ENCODE data around the gene DGKB.
"Not testable (repeated sequence)": the region's sequence is repeated elsewhere in the genome, so short reads cannot be mapped to it uniquely, and the experiment has no call there.

Gene DGKB

DNA sequence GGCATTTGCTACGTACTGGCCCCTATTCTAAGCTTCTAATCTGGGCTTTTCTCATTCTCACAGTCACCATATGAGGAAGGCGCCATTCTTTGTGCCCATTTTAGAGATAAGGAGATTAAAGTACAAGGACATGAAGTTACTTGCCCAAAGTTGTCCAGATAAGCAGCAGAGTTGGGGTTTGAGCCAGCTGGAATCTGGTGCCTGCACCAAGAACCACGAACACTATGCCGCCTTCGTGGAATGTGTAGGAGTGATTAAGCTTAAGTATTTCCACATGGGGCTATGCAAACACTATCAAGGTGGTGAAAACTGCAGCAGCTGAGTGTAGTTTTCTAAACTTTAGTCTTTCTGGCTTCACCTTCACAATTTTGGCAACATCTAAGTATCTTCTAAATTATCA is 570.4 kb downstream of the DGKB start:
- in situ Hi-C loops (cut with MboI; ENCODE audit: low sequenced_read_pairs), result no loop called here

DNA sequence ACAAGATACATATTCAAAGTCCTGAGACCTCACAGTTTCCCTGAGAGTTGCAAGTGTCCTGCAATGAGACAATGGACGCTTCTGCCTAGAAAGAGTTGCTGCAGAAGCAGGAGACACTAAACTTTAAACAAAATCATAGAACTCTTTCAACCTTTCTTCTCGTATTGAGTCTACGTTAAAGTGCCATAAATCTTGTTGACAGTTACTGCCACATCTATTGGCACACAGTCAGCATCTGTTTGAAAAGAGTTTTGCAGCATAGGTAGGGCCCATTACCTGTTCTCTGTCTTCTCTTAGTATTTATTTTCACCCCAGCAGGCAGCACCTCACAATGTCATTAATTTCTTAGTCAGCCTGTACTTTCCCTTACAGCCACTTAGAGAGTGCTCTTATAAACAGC is 577.8 kb downstream of the DGKB start:
- in situ Hi-C loops (cut with MboI; ENCODE audit: low sequenced_read_pairs), result no loop called here

DNA sequence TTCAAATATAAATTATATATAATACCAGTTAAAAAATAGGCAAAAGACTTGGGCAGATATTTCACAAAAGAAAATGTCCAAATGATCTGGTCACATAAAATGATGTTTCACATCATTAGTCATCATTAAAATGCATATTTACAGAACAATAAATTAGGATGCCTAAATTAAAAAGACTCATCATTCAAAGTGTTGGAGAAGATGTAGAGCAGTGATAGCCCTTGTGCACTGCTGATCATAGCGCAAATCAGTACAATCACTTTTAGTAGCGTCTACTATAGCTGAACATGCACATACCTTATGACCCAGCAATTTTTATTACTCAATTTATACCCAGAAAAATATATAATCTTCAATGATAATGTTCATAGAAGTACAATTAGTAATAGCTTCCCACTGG is 579.8 kb downstream of the DGKB start:
- in situ Hi-C loops (cut with MboI; ENCODE audit: low sequenced_read_pairs), result no loop called here

DNA sequence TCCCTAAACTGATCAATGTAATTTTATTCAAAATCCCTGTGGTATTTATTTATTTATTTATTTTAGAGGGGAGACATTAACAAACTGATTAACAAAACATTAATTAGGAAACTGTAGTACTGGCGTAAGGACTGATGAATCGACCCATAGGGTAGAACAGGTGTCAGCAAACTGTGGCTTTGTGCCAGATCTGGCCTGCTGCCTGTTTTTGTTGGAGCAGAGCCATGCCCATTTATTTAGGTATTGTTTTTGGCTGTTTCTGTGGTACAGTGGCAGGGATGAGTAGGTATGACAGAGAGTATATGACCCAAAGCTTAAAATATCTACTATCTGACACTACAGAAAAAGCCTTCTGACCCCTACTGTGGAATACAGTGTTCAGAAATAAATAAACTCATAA is 580.6 kb downstream of the DGKB start:
- in situ Hi-C loops (cut with MboI; ENCODE audit: low sequenced_read_pairs), result no loop called here

DNA sequence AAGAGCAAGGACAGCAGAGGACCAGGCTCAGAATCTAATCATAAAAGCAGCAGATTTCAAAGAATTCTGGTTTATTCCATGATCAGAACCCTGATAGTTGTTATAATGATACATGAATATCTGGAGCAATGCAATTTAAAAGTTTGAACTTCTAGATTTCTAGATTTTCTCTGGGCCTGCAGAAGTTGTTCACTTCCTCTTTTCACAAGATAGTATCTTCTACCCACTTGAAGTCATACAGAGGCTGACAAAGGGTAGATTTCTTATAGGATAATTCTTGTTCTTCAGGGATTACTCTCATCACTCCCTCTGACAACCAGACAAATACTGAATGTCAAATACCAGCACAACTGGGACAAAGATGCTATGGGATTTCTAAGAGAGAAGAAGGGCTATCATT is 593.1 kb downstream of the DGKB start:
- in situ Hi-C loops (cut with MboI; ENCODE audit: low sequenced_read_pairs), result no loop called here

DNA sequence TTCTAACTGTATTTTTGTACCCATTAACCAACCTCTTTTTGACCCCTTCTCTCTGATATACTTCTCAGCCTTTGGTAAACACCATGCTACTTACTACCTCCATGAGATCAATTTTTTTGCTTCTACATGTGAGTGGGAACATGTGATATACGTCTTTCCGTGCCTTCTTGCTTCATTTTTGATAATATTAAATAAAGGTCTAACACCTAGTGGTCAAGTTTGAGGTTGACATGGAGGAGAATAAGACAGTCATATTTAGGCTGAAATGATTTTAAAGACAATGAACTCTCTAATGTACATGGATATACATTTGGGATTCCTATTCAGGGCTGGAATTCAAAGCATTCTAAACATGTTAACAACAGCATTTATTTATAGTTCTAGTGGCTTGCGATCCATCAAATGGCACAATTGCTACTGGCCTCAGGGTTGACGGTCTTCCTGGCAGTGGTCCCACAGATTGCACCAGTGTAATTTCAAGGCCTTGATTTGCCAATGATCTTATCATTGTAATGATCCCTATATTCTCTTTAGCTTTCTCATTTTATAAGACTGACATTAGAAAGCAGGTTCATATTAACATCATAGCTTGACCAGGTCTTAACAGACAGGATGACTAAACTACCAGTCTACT is 597.2 kb downstream of the DGKB start:
- in situ Hi-C loops (cut with MboI; ENCODE audit: low sequenced_read_pairs), result no loop called here

DNA sequence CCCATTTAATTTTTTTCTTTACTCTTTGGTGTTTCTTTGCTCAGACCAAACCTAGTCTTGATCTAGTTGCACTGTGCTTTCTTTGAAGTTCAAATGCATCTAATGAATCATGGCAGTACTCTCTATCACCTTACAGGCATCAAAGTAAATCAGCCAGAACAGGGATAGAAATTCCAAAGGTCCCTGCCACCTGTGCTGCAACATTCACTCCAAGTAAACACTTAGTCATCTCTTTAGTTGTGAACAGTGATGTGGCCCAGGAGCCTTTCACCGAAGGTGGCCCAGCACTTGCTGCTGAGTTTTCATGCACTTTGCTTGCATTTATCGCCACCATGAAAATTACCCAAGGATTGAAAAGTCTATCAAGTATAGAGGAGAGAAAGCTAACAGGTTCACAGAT is 599.0 kb downstream of the DGKB start:
- in situ Hi-C loops (cut with MboI; ENCODE audit: low sequenced_read_pairs), result no loop called here

DNA sequence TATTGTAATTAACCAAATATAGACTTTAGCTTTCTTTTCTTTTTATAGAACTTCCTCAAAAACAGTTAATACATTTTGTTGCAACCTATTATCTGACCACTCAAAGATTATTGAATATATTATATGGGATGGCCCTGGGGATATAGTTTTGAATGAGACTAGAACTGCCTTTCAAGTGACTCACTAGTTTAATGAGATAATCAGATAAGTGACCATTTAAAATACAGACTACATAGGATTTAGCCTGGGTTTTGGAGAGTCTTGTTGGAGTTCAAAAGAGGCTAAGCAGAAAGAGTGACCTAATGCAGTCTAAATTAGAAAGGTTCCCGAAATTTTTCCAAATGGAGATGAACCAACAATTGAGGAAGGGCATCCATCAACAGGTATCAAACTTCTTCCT is 607.9 kb downstream of the DGKB start:
- in situ Hi-C loops (cut with MboI; ENCODE audit: low sequenced_read_pairs), result no loop called here

DNA sequence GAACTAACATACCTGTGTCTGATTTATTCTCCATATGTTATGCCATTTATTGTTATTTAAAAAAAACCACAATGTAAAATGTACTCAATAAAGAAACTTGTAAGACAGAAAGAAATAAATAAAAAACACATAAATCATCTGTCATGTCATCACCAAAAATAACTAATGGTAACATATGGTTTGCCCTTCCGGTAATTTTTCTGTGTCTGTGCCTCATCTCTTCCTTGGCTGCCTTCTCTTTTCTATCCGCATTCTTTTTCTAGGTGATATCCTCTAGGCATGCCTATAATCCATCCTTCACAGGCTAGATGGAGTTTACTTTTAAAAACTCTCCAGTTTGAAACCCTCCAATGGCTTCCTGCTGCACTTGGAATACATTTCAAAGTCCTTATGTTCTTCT is 609.1 kb downstream of the DGKB start:
- in situ Hi-C loops (cut with MboI; ENCODE audit: low sequenced_read_pairs), result no loop called here

DNA sequence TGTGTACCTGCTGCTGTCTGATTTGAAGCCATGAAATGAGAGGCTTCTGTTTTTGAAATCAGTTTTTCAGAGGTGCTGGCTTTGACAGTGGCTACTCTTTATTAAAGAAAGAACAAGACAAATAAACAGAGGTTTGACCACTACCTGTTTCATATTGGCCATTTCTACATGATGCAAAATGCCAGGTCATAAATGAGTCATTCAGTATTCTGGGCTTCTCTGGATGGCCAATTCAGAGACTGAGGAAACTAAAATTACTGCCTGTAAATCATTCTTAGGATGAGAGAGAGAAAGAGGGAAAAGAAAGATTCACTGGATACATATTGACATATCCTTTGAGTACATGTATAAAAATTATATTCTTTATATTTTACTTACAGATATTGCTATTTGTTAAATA is 609.8 kb downstream of the DGKB start:
- in situ Hi-C loops (cut with MboI; ENCODE audit: low sequenced_read_pairs), result no loop called here

DNA sequence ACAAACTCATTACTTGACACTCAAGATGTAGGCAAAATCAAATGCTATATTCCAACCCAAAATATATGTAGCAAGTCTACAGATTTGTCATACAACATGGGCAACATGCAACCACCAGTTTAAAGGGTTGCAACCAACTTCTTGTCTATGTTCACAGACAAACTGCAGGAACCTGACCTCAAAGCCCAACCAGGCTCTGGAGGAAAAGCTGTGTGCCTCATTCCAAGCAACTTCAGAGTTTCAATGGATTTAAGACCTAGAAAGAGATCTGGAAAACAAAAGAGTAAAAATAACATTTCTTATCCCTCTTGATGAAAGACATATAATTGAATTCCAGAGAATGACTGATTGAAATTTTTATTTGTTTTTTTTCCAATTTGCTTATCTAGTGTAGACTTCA is 612.6 kb downstream of the DGKB start:
- in situ Hi-C loops (cut with MboI; ENCODE audit: low sequenced_read_pairs), result no loop called here

DNA sequence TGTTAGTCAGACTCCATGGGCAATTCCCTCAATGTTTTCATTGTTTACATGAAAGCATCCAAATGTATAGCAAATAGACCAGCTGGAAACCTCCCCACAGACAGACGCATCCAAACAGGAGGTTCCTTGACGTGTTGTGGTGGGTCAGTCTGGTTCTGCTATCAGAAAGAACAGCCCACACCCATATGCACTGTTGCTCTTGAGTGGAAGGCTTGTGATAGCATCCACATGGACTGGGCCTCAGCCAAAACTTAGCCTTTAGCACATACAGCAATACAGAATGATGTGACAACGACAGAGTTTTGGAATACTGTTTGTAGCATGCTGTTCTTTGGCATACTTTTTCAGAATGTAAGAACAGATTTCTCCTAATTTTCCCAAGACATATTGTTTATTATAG is 613.9 kb downstream of the DGKB start:
- in situ Hi-C loops (cut with MboI; ENCODE audit: low sequenced_read_pairs), result no loop called here

DNA sequence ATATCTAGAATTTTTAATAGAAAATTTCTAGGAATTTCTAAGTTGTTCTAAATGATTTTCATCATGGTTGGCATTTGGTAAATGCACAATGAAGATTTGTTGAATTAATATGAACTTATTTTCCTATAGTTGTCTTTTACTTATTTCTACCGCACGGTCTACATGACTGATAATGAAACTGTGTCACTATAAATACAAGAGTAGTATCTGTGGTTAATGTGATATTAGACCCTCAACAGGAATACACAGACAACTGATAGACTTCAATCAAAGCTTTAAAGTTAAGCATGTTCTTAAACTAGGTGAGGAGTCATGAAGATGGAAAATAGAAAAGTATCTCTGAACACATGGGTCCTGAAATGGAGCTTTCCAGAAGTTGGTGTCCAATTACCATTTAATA is 615.2 kb downstream of the DGKB start:
- in situ Hi-C loops (cut with MboI; ENCODE audit: low sequenced_read_pairs), result no loop called here

DNA sequence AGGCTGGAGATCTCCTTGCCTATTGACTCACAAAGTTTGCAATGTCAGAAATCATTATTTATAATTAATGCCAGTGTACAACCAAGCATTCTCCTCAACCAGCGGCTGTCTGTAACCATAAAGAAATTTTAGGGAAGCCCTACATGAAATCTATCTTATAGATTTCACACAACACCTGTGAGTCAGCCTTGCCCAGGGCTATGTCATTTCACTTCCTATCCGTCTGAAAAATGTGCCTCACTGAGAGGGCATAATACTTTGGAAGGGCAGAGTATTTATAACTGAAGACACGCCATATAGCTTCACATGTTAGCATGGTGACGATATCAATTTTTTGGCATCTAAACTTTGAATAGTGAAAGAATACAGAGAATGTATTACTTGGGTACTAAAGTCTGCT is 616.5 kb downstream of the DGKB start:
- in situ Hi-C loops (cut with MboI; ENCODE audit: low sequenced_read_pairs), result no loop called here

DNA sequence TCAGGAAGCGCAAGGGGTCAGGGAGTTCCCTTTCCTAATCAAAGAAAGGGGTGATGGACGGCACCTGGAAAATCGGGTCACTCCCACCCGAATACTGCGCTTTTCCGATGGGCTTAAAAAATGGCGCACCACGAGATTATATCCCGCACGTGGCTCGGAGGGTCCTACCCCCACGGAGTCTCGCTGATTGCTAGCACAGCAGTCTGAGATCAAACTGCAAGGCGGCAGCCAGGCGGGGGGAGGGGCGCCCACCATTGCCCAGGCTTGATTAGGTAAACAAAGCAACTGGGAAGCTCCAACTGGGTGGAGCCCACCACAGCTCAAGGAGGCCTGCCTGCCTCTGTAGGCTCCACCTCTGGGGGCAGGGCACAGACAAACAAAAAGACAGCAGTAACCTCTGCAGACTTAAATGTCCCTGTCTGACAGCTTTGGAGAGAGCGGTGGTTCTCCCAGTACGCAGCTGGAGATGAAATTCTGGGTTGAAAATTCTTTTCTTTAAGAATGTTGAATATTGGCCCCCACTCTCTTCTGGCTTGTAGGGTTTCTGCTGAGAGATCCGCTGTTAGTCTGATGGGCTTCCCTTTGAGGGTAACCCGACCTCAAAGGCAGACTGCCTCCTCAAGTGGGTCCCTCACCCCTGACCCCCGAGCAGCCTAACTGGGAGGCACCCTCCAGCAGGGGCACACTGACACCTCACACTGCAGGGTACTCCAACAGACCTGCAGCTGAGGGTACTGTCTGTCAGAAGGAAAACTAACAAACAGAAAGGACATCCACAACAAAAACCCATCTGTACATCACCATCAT is 623.3 kb downstream of the DGKB start:
- in situ Hi-C loops (cut with MboI; ENCODE audit: low sequenced_read_pairs), result not testable (repeated sequence)

DNA sequence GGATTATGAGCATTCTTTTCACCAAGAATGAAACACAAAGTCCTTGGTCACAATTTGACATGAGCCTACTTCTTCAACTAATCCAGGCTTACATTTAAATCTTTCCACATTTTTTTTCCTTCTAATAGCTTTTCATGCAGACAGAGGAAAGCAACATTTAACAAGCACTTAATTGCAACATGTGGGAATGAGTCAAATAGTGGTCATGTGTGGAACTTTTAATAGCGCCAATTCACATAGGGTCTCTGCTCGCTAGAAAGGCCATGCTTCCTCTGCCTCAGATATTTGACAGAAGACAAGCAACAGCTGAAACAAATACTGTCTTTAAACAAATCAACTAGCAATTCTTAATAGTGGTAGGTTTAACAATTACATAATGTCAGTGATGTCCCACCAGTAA is 627.2 kb downstream of the DGKB start:
- in situ Hi-C loops (cut with MboI; ENCODE audit: low sequenced_read_pairs), result no loop called here

DNA sequence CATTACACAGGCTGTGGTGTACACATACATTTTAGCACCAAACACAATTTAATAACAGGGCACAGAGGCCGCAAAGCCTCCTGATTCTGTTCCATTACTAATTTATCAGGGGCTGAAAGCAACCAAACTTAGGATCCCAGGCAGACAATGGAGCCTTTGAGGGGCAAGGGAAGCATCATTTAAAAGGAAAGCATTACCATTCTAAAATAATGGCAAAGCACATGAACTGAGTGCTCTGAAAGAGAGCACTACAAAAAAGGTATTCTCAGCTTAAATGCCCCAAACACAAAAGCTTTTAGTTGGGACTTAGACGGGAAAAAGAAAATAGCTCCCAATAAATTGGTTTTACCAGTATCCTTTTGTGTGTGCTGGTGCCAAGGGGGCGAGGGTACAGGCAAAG is 631.1 kb downstream of the DGKB start:
- in situ Hi-C loops (cut with MboI; ENCODE audit: low sequenced_read_pairs), result no loop called here

DNA sequence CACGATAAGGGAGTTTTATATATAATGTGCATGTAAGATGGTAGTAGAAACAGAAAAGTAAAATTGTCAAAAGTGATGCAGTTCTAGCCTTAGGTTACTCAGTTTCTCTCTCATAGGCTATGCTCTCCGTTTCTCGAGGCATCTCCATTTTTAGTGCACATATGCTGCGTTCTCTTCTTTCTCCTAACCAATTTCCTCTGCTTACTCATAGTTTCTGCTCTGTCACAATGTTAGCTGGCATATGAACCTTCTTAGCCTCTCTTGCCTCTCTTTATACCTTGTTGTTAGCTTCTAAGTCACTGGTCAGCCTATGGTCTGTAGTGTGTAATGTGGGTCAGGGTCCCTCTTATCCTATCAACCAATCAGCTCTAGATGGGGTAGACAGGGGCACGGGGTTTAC is 632.5 kb downstream of the DGKB start:
- in situ Hi-C loops (cut with MboI; ENCODE audit: low sequenced_read_pairs), result no loop called here

DNA sequence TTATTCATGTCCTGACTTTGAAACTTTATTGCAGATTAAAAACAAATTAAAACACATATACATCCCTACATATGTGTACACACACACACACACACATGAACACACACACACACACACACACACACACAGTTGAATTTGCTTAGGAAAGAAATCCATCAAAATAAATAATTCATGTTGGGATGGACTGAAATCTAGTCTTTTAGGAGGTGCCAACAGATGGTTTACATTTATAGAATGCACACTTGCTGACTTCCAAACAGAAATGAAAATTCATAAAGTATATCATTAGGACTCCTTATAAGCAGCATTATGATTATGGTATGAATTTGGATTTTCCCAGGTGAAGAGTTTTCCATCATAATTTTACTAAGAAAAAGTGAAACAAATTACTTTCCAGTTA is 642.5 kb downstream of the DGKB start:
- in situ Hi-C loops (cut with MboI; ENCODE audit: low sequenced_read_pairs), result no loop called here

DNA sequence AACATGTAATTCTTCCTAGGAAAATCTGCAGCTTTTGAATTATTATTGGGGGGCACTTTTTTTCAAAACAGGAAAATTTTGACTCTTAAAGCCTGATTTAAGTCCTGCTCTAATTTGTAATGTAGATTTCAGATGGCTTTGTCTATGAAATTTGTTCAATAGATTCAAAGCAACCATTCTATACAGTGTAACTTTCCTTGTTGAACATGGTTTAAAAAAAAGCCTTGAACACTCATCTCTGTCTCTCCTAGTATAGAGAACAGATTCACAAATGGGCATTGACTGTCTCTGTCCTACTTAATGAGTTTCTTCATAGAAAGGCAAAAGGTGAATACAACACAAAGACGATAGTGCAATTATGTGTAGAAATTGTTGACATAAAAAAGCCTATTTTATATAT is 643.7 kb downstream of the DGKB start:
- in situ Hi-C loops (cut with MboI; ENCODE audit: low sequenced_read_pairs), result no loop called here

DNA sequence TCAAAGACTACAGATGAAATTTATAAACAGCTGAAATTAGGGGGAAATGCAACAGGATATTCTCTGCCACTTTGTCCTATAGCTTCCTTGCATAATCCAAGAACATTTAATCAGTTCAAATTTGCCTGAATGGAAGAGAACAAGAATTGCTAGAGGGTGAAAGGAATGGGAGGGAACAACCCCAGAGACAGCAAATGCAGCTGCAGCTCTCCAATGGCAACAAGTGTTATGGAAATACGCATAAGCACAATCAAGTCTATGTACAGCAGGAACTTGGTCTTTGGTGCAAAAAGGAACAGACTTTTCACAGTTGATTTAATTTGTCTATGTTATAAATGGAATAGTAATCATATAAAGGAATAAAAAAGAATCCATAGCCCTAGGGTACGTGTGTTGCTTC is 644.1 kb downstream of the DGKB start:
- in situ Hi-C loops (cut with MboI; ENCODE audit: low sequenced_read_pairs), result no loop called here

DNA sequence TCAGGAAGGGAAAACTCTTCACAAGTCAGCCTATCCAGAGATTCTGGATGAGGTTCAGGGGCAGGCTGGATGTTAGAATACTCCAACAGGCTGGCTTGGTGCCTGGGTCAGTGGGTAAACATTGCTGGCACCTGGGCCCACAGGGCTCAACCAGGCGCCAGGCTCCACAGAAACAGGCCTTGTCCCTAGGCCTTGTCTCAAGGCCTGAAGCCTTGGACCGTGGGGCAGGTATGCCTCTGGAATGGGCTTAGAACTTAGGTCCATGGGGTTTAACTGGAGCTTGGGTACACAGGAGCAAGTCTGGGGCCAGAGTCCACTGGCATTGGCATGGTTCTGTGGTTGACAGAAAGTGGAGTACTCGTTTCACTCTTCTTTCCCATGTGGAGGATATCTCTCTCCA is 650.1 kb downstream of the DGKB start:
- in situ Hi-C loops (cut with MboI; ENCODE audit: low sequenced_read_pairs), result no loop called here

DNA sequence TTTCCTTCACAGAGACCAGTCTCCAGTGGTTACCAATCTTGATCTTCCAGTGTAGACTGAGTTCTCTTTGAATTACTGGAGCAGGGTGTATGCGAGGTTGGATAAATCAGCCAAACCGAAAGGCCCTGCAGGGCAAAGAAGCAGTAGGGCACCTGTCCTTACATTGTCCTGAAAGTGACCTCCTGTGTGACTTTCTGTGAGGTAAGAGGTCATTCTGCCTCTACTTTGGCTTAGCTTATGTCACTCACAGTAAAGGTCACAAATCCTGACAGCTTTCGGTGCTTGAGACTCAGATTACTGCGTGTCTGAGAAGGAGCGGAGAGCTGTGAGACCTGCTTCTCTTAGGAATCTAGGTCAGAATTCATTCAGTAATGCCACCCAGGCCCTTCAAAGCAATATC is 660.4 kb downstream of the DGKB start:
- in situ Hi-C loops (cut with MboI; ENCODE audit: low sequenced_read_pairs), result no loop called here

All from HL-60/S4 (cell line).